Activated CD8-positive, alpha-beta T cell treated with anti-CD3 and anti-CD28 coated beads for 36 hours (primary cell): Measurements from ENCODE around the gene TNFSF4. TPM values are rescaled to one million over a fixed set of nuclear protein-coding genes. Genes with fewer than 3 reads are reported as not detected.
"Not testable (repeated sequence)": the region's sequence is repeated elsewhere in the genome, so short reads cannot be mapped to it uniquely, and the experiment has no call there.

Source experiments
- ATAC-seq: fragments of 200-7000 bp; cut with Tn5 transposase; one replicate; pipeline ENCODE4 v1.10.0; 2021; ENCODE audit warnings: mild to moderate bottlenecking, moderate library complexity
- CTCF ChIA-PET: fragments of 350-600 bp; sonication (Branson Sonifier 250); formaldehyde crosslinking; loops from one replicate; lab custom pipeline; 2021; ENCODE audit warnings: antibody characterized with exemption; lab: Charles Lee
- POLR2A ChIA-PET: fragments of 350-600 bp; sonication (Branson Sonifier 250); formaldehyde crosslinking; loops from one replicate; lab custom pipeline; 2021; ENCODE audit warnings: antibody characterized with exemption; lab: Charles Lee
- DNase-seq: peaks from one replicate; pipeline ENCODE4 v3.0.0-alpha.2; 2020
- H3K27ac Mint-ChIP-seq: one replicate; pipeline ENCODE4 v1.8.0; 2021; ENCODE audit warnings: mild to moderate bottlenecking, mixed read lengths
- H3K27me3 Mint-ChIP-seq: one replicate; pipeline ENCODE4 v1.8.0; 2021; ENCODE audit warnings: mixed read lengths
- H3K36me3 Mint-ChIP-seq: one replicate; pipeline ENCODE4 v1.8.0; 2021; ENCODE audit warnings: low read depth, mixed read lengths
- H3K4me1 Mint-ChIP-seq: one replicate; pipeline ENCODE4 v1.8.0; 2021; ENCODE audit warnings: low read depth, mixed read lengths
- H3K4me3 Mint-ChIP-seq: one replicate; pipeline ENCODE4 v1.8.0; 2021; ENCODE audit warnings: mild to moderate bottlenecking, moderate library complexity, mixed read lengths
- H3K9me3 Mint-ChIP-seq: one replicate; pipeline ENCODE4 v1.8.0; 2021; ENCODE audit warnings: mixed read lengths
- intact Hi-C: fragments of 100-400 bp; cut with micrococcal nuclease; formaldehyde crosslinking; loops from one replicate; pipeline ENCODE4 v1.10.0; 2022
- total RNA-seq, 2 experiments: library from RNA; stranded (reverse); gene quantifications; one replicate each; pipeline ENCODE4 v1.2.3, GENCODE V29; 2021
- TF ChIP-seq, protein P1 (sequence below): fragments of 200-600 bp; IDR thresholded peaks from one replicate; pipeline ENCODE4 v1.8.0; 2022; ENCODE audit warnings: antibody characterized with exemption, mild to moderate bottlenecking

The TNFSF4 gene
- total RNA-seq, 2 experiments from 2014 or later: 1.5 to 1.6 TPM

DNA sequence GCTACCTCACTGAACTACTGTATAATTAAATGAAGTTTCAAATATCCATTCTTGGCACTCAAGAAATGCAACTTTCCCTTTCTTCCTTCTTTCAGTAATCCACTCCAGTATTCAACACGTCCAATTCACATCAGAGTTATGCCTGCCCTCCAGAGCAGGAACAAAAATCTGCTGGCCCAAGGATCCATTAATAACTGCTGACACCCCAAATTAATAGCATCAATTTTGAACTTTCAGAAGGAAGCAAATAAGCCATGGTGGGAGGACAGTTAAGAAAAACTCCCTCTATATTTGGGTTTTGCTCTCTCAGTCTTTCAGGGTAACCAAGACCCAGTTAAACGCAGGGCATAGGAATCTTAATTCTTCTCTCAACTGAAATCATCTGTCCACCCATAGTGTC is 31.9 kb upstream of the TNFSF4 start:
- intact Hi-C loops: no loop called here
- ATAC-seq: no peak
- Mint-ChIP-seq H3K27ac (no peak overlapping the region), H3K4me1 (no peaks in the 10 kb centered on the region), H3K27me3 (no peaks in the 10 kb centered on the region), H3K36me3 (peaks cover 23% of the 10 kb centered on the region), H3K9me3 (peaks cover 27% of the 10 kb centered on the region), H3K4me3 (no peak overlapping the region)
- no peak for DNase-seq
- TF ChIP-seq, protein P1, sequence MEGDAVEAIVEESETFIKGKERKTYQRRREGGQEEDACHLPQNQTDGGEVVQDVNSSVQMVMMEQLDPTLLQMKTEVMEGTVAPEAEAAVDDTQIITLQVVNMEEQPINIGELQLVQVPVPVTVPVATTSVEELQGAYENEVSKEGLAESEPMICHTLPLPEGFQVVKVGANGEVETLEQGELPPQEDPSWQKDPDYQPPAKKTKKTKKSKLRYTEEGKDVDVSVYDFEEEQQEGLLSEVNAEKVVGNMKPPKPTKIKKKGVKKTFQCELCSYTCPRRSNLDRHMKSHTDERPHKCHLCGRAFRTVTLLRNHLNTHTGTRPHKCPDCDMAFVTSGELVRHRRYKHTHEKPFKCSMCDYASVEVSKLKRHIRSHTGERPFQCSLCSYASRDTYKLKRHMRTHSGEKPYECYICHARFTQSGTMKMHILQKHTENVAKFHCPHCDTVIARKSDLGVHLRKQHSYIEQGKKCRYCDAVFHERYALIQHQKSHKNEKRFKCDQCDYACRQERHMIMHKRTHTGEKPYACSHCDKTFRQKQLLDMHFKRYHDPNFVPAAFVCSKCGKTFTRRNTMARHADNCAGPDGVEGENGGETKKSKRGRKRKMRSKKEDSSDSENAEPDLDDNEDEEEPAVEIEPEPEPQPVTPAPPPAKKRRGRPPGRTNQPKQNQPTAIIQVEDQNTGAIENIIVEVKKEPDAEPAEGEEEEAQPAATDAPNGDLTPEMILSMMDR: no peak
- ChIA-PET CTCF (no interaction called here), POLR2A (no interaction called here)

DNA sequence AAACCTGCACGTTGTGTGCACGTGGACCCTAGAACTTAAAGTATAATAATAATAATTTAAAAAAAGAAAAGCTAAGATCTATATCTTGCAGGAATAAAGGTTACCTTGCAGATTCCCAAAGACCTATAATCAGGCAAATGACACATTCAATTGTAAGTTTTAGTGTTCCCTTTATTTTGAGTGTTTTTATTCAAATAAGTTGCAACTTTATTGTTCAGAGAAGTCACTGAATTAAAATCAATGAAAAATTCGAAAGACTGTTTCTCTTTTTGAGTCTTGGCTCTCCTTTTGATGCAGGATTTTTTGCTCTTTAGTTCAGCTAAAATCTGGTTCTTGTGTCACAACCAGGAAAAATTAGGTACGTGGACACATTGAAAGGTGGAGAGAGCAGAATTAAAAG is 27.8 kb upstream of the TNFSF4 start:
- Mint-ChIP-seq H3K27me3 (no peaks in the 10 kb centered on the region), H3K36me3 (peaks cover 19% of the 10 kb centered on the region), H3K9me3 (peaks cover 10% of the 10 kb centered on the region), H3K4me1 (no peaks in the 10 kb centered on the region), H3K27ac (no peak overlapping the region), H3K4me3 (no peak overlapping the region)
- DNase-seq: no peak
- intact Hi-C loops: no loop called here
- POLR2A ChIA-PET: no interaction called here
- no peak for ATAC-seq
- CTCF ChIA-PET: interaction anchor here (0.8 to 2.1 kb wide), 3 partner anchors 12 to 21 kb away, joined by 3 to 6 read pairs (median 3); no protein-coding TSS in a partner anchor
- TF ChIP-seq, protein P1: no peak

DNA sequence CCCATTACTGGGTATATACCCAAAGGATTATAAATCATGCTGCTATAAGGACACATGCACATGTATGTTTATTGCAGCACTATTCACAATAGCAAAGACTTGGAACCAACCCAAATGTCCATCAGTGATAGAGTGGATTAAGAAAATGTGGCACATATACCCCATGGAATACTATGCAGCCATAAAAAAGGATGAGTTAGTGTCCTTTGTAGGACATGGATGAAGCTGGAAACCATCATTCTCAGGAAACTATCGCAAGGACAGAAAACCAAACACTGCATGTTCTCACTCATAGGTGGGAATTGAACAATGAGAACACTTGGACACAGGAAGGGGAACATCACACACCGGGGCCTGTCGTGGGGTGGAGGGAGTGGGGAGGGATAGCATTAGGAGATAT is 27.3 kb upstream of the TNFSF4 start:
- H3K4me1 Mint-ChIP-seq, H3K27ac Mint-ChIP-seq, H3K4me3 Mint-ChIP-seq, DNase-seq, ATAC-seq, POLR2A ChIA-PET, H3K27me3 Mint-ChIP-seq, intact Hi-C loops: not testable (repeated sequence)
- CTCF ChIA-PET: interaction anchor here (0.8 to 2.1 kb wide), 2 partner anchors 13 to 21 kb away, joined by 3 to 6 read pairs; no protein-coding TSS in a partner anchor
- Mint-ChIP-seq H3K9me3 (peaks cover 11% of the 10 kb centered on the region), H3K36me3 (peaks cover 20% of the 10 kb centered on the region)

DNA sequence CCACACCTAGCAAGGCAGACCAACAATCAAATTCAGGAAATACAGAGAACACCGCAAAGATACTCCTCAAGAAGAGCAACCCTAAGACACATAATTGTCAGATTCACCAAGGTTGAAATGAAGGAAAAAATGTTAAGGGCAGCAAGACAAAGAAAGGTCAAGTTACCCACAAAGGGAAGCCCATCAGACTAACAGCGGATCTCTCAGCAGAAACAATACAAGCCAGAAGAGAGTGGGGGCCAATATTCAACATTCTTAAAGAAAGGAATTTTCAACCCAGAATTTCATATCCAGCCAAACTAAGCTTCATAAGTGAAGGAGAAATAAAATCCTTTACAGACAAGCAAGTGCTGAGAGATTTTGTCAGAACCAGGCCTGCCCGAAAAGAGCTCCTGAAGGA is 21.9 kb upstream of the TNFSF4 start:
- ATAC-seq, H3K27ac Mint-ChIP-seq, POLR2A ChIA-PET, DNase-seq, intact Hi-C loops, H3K4me3 Mint-ChIP-seq, CTCF ChIA-PET, H3K27me3 Mint-ChIP-seq: not testable (repeated sequence)
- Mint-ChIP-seq H3K4me1 (peaks cover 10% of the 10 kb centered on the region), H3K9me3 (peaks cover 12% of the 10 kb centered on the region), H3K36me3 (peaks cover 10% of the 10 kb centered on the region)

DNA sequence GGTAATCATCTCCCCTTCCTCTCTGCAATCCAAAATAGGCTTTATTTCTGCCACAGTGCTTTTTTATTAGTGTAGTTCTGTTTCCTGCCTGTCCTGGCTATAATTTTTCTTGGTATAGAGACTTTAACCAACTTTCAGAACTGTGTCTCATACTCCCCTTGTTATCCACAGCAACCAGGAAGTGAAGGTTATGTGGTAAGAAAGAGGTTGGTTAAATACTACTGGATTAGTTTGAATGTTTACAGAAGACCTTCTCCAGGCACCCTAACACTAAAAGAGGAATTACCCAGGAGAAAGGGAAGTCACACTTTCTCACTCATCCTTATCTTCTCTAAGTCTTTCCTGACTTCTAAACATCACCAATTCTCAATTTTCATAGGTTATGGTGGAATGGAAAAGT is 17.8 kb upstream of the TNFSF4 start:
- H3K27ac Mint-ChIP-seq: no peak overlapping the region
- POLR2A ChIA-PET: no interaction called here
- CTCF ChIA-PET: no interaction called here
- intact Hi-C loops: no loop called here
- TF ChIP-seq, protein P1: no peak
- H3K4me3 Mint-ChIP-seq: no peak overlapping the region
- DNase-seq: no peak
- H3K36me3 Mint-ChIP-seq: peaks cover 6% of the 10 kb centered on the region
- H3K9me3 Mint-ChIP-seq: peaks cover 5% of the 10 kb centered on the region
- no peaks in the 10 kb centered on the region for H3K27me3 Mint-ChIP-seq
- H3K4me1 Mint-ChIP-seq: peaks cover 25% of the 10 kb centered on the region
- ATAC-seq: no peak

DNA sequence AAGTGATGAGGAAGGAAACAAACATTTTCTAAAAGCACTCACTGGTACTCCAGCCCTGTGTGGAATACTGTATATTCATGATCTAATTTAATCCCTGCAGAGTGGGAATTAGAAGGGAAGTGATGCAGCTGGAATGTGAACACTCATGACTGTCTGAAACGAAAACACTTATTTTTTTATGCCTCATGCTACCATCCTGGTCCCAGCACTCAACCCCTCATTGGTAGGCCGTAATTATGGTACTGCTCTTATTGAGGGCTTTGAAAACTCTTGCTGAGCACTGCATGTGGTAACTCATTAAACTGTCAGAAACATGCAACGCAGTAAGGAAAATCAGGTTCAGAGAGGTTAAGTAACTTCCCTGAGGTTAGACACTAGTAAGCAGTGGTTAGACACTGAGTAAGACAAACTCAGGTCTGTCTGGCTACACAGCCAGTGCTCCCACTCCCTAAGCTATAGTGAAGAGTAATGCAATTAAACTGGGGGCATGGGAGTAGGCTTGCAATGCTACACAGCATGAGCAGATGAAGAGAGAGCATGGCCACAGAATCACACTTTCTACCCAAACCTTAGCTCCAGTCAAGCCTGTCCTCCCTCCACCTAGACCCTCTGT is 17.3 kb upstream of the TNFSF4 start:
- Mint-ChIP-seq H3K27ac (no peak overlapping the region), H3K4me1 (peaks cover 25% of the 10 kb centered on the region), H3K4me3 (no peak overlapping the region), H3K36me3 (peaks cover 5% of the 10 kb centered on the region), H3K9me3 (peaks cover 4% of the 10 kb centered on the region), H3K27me3 (no peaks in the 10 kb centered on the region)
- DNase-seq (no peak), ATAC-seq (no peak)
- intact Hi-C loops: no loop called here
- TF ChIP-seq, protein P1: no peak
- CTCF ChIA-PET: interaction anchor here (1.0 kb wide), 1 partner anchor 196 kb away, joined by 3 read pairs; no protein-coding TSS in a partner anchor
- POLR2A ChIA-PET: no interaction called here
